Gastroesophageal sphincter (tissue), 4 donors: Measurements from ENCODE around the gene SDK2. TPM values are rescaled to one million over a fixed set of nuclear protein-coding genes. Genes with fewer than 3 reads are reported as not detected.

Experiments
- ATAC-seq: fragments of 150-250 bp; one replicate; pipeline ENCODE4 v1.9.1; 2016; ENCODE audit warnings: mild to moderate bottlenecking, moderate library complexity
- H3K27ac ChIP-seq, 4 donors: fragments of 200-600 bp; sonication (generic) in 3 of 4; 1 replicate in 3 of 4; 2 replicates in 1 of 4; pipeline ENCODE4 v1.5.1; 2016 to 2019
- H3K27me3 ChIP-seq: fragments of 200-600 bp; sonication (generic); one replicate; pipeline ENCODE4 v1.5.1; 2019
- H3K36me3 ChIP-seq, 2 donors: fragments of 200-600 bp; sonication (generic); one replicate each; pipeline ENCODE4 v1.5.1; 2019; ENCODE audit warnings: control low read depth in 1 of 2
- H3K4me1 ChIP-seq, 3 donors: fragments of 200-600 bp; sonication (generic); 1 replicate in 2 of 3; 2 replicates in 1 of 3; pipeline ENCODE4 v1.5.1; 2016 to 2019; ENCODE audit warnings: control low read depth in 2 of 3
- H3K4me3 ChIP-seq, 2 donors: fragments of 200-600 bp; sonication (generic); one replicate each; pipeline ENCODE4 v1.5.1; 2019; ENCODE audit warnings: mild to moderate bottlenecking in 1 of 2, moderate library complexity in 1 of 2
- H3K9me3 ChIP-seq, 3 donors: fragments of 200-600 bp; sonication (generic); one replicate each; pipeline ENCODE4 v1.5.1; 2017 to 2019; ENCODE audit warnings: control low read depth in 2 of 3
- CTCF ChIP-seq, 4 experiments: fragments of 200-600 bp in 2 of 4; fragments of 450-650 bp in 2 of 4; sonication (generic) in 1 of 4; IDR thresholded peaks; one replicate each; pipeline ENCODE4 v1.5.1; 2017 to 2019; ENCODE audit warnings: antibody characterized with exemption in 4 of 4, mild to moderate bottlenecking in 2 of 4, moderate library complexity in 2 of 4
- EP300 ChIP-seq: sonication (generic); formaldehyde crosslinking; IDR thresholded peaks from one replicate; pipeline ENCODE4 v1.6.1; 2017; ENCODE audit warnings: antibody characterized with exemption, mild to moderate bottlenecking
- POLR2A ChIP-seq, 2 donors: fragments of 450-650 bp; IDR thresholded peaks; one replicate each; pipeline ENCODE4 v1.6.1; 2017; ENCODE audit warnings: antibody characterized with exemption in 2 of 2, mild to moderate bottlenecking in 2 of 2, moderate library complexity in 1 of 2
- POLR2AphosphoS5 ChIP-seq: sonication (generic); formaldehyde crosslinking; IDR thresholded peaks from one replicate; pipeline ENCODE4 v1.6.1; 2017; ENCODE audit warnings: antibody characterized with exemption
- WGBS, 2 donors: methylation state at CpG; one replicate each; pipeline ENCODE4 v1.1.5; 2018; ENCODE audit warnings: low coverage in 1 of 2; 5-methylcytosine and 5-hydroxymethylcytosine counted together
- total RNA-seq, 4 donors: library from RNA; depleted of rRNA; stranded (reverse); fragments of >200 nt; gene quantifications; one replicate each; pipeline ENCODE4 v1.1.0, GENCODE V29; 2016

SDK2 gene
- total RNA-seq, 4 donors from 2014 or later: 0.31 to 2.0 (median 0.78) TPM

- no peak overlapping the region for H3K27ac ChIP-seq
- 60 to 79% methylated on average over 1 to 2 of the region's 7 CpGs for WGBS, 2 donors
- no peaks in the 10 kb centered on the region for H3K4me1 ChIP-seq
Measured at GRCh38 chr17:73625006-73625405, 19.2 kb downstream of the SDK2 start.

DNA sequence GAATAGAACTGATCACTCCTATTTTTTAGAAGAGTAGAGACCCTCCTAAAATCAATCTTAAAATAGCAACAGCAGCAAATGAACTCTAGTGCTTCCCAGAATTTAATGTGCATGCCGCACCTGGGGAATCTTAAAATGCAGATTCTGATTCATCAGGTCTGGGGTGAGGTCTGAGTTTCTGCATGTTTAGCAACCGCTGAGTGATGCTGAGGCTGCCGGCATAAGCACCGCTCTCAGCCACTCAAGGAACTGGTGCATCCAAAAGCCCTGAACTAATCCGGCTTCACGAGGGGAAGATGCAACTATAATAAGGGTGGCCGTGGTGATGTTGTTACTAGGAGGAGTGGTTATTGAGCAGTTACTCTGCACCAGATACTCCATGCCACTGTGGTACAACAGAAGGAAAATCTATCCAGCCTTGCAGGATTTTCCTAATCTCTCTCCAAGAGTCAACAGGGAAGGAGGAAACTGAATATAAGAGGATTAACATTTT, 19.7 kb downstream of the SDK2 start:
- H3K4me3 ChIP-seq: no peak overlapping the region
- no peak overlapping the region for H3K27ac ChIP-seq
- H3K36me3 ChIP-seq: no peaks in the 10 kb centered on the region
- TF ChIP-seq EP300: no peak
- TF ChIP-seq POLR2A (IDR thresholded peaks at IDR 0.05): no peak
- TF ChIP-seq CTCF (IDR thresholded peaks at IDR 0.05): no peak
- TF ChIP-seq POLR2AphosphoS5: no peak
- WGBS, 2 donors: 43 to 97% methylated on average over 1 to 7 of the region's 7 CpGs
- peaks cover 0 to 13% (median 0%) of the 10 kb centered on the region in 3 donors for H3K9me3 ChIP-seq
- H3K27me3 ChIP-seq: peaks cover 15% of the 10 kb centered on the region
- no peaks in the 10 kb centered on the region for H3K4me1 ChIP-seq
- no peak for ATAC-seq

More at GRCh38 chr17:73625006-73625405, 19.2 kb downstream of the SDK2 start:
- ATAC-seq: no peak
- no peak for TF ChIP-seq POLR2AphosphoS5
- no peak for TF ChIP-seq EP300
- TF ChIP-seq CTCF (IDR thresholded peaks at IDR 0.05): no peak
- Histone ChIP-seq H3K4me3 (no peak overlapping the region), H3K36me3 (no peaks in the 10 kb centered on the region), H3K9me3 (peaks cover 0 to 8% (median 0%) of the 10 kb centered on the region in 3 donors), H3K27me3 (peaks cover 19% of the 10 kb centered on the region)

DNA sequence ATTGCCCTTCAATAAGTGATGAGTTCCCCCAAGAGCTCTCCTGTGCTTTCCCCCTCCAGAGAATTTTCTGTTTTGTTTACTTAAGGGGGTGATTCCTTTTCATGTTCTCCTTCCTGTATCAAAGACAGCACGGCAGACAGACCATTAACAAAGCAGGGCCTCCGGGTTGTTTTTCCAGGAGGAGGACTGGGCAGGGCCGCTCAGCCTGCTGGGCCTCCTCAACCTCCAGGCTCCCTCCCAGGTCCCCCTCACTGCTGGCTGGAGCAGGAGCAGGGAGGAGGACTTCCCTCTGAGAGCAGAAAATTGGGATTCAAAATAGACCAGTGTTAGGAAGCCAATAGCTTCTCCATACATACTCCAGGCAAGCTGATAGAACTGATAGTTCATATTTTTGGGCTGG, 20.4 kb downstream of the SDK2 start:
- TF ChIP-seq CTCF (IDR thresholded peaks at IDR 0.05) (no peak), EP300 (no peak), POLR2AphosphoS5 (no peak), POLR2A (IDR thresholded peaks at IDR 0.05) (no peak)
- no peak overlapping the region for H3K27ac ChIP-seq
- ATAC-seq: no peak
- peaks cover 9% of the 10 kb centered on the region for H3K27me3 ChIP-seq
- H3K9me3 ChIP-seq: peaks cover 0 to 20% (median 0%) of the 10 kb centered on the region in 3 donors
- no peaks in the 10 kb centered on the region for H3K4me1 ChIP-seq
- H3K4me3 ChIP-seq: no peak overlapping the region
- WGBS, 2 donors: no CpG with 5 or more reads among the region's 3 CpGs
- no peaks in the 10 kb centered on the region for H3K36me3 ChIP-seq

DNA sequence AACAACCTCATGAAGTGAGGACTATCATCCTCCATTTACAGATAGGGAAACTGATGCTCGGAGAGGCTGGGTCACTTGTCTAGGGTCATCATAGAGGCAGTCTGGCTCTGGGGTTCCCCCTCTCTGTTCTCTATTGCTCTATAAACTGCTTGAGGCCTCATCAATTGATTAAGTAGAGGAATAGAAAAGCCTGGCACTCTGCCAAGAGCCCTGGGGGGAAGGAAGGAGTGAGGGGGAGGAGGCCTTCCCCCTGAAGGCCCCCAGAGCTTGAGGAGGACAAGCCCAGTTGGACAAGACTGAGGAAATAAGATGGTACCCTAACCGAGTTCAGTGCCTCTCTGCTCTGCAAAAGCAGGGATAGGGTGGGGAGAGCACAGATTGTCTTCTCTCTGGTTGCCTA, 21.0 kb downstream of the SDK2 start:
- H3K27me3 ChIP-seq: peaks cover 9% of the 10 kb centered on the region
- ATAC-seq: no peak
- H3K4me3 ChIP-seq: no peak overlapping the region
- H3K9me3 ChIP-seq: peaks cover 0 to 23% (median 0%) of the 10 kb centered on the region in 3 donors
- TF ChIP-seq EP300: no peak
- TF ChIP-seq POLR2A (IDR thresholded peaks at IDR 0.05): no peak
- no peak for TF ChIP-seq CTCF (IDR thresholded peaks at IDR 0.05)
- TF ChIP-seq POLR2AphosphoS5: no peak
- no peaks in the 10 kb centered on the region for H3K36me3 ChIP-seq
- H3K27ac ChIP-seq: no peak overlapping the region
- no peaks in the 10 kb centered on the region for H3K4me1 ChIP-seq
- 66 to 86% methylated on average over 1 to 2 of the region's 2 CpGs for WGBS, 2 donors

- H3K4me3 ChIP-seq: no peak overlapping the region
- peaks cover 14% of the 10 kb centered on the region for H3K27me3 ChIP-seq
- TF ChIP-seq POLR2AphosphoS5: no peak
- TF ChIP-seq CTCF (IDR thresholded peaks at IDR 0.05): no peak
- no peak for TF ChIP-seq EP300
- TF ChIP-seq POLR2A (IDR thresholded peaks at IDR 0.05): no peak
- no peaks in the 10 kb centered on the region for H3K4me1 ChIP-seq
- H3K9me3 ChIP-seq: peaks cover 0 to 23% (median 0%) of the 10 kb centered on the region in 3 donors
- WGBS, 2 donors: 95 to 100% methylated on average over 2 to 3 of the region's 3 CpGs
- H3K27ac ChIP-seq: no peak overlapping the region
- ATAC-seq: no peak
- H3K36me3 ChIP-seq: no peaks in the 10 kb centered on the region
Measured at GRCh38 chr17:73622381-73622780, 21.9 kb downstream of the SDK2 start.
